IMR-90 (cell line): ENCODE results near the gene PLB1. TPM values are rescaled to one million over a fixed set of nuclear protein-coding genes. Genes with fewer than 3 reads are reported as not detected.

Experiments used
- ATAC-seq: fragments of 200-7000 bp; cut with Tn5 transposase; 2 replicates; pipeline ENCODE4 v1.9.1; 2020; ENCODE audit warnings: low read depth, mild to moderate bottlenecking, moderate library complexity
- BruUV-seq: library from RNA; stranded (reverse); fragments of 400-500 nt; replicated peaks from 2 replicates; lab custom pipeline; 2021; lab: Mats Ljungman, UMichigan
- CTCF ChIA-PET: fragments of 300-600 bp; formaldehyde crosslinking; extraction: SDS; loops from one replicate; lab custom pipeline; 2021; ENCODE audit warnings: antibody characterized with exemption; lab: Yijun Ruan, JAX
- POLR2A ChIA-PET: fragments of 300-600 bp; sonication (Branson Sonifier 250); formaldehyde crosslinking; loops from one replicate; lab custom pipeline; 2022; ENCODE audit warnings: antibody characterized with exemption; ENCODE audit not compliant: unreplicated experiment; lab: Charles Lee
- DNase-seq: peaks from one replicate; pipeline ENCODE4 v3.0.0; 2013
- H2AFZ ChIP-seq: replicated peaks from 2 replicates; pipeline ENCODE3; 2013; ENCODE audit warnings: low read length, mild to moderate bottlenecking; ENCODE audit not compliant: poor library complexity
- H2AK5ac ChIP-seq: 2 replicates; pipeline ENCODE4 v1.6.1; 2013; ENCODE audit warnings: low read depth, low read length, inconsistent platforms
- H2AK9ac ChIP-seq: replicated peaks from 2 replicates; pipeline ENCODE3; 2013; ENCODE audit warnings: mild to moderate bottlenecking, low read depth, low read length, moderate library complexity; ENCODE audit not compliant: poor library complexity
- H2BK120ac ChIP-seq: 2 replicates; pipeline ENCODE4 v1.6.1; 2013; ENCODE audit warnings: low read depth, low read length, inconsistent platforms
- H2BK15ac ChIP-seq: 3 replicates; pipeline ENCODE4 v1.6.1; 2013; ENCODE audit warnings: low read depth, low read length, inconsistent platforms
- H2BK20ac ChIP-seq: 2 replicates; pipeline ENCODE4 v1.6.1; 2013; ENCODE audit warnings: low read depth, mild to moderate bottlenecking, inconsistent platforms, low read length, moderate library complexity
- H2BK5ac ChIP-seq: 2 replicates; pipeline ENCODE4 v1.6.1; 2013; ENCODE audit warnings: mild to moderate bottlenecking, low read depth, low read length, inconsistent platforms; ENCODE audit not compliant: poor library complexity, severe bottlenecking
- H3K14ac ChIP-seq: replicated peaks from 2 replicates; pipeline ENCODE4 v1.6.1; 2013; ENCODE audit warnings: low read depth, low read length, inconsistent platforms
- H3K18ac ChIP-seq: 2 replicates; pipeline ENCODE4 v1.6.1; 2013; ENCODE audit warnings: low read depth, low read length, control low read depth
- H3K23ac ChIP-seq: 2 replicates; pipeline ENCODE4 v1.6.1; 2013; ENCODE audit warnings: low read depth, low read length, inconsistent platforms
- H3K27ac ChIP-seq: 2 replicates; pipeline ENCODE4 v1.5.1; 2013; ENCODE audit warnings: mild to moderate bottlenecking, control low read depth, low read length; ENCODE audit not compliant: insufficient read depth
- H3K27me3 ChIP-seq: 2 replicates; pipeline ENCODE4 v1.6.1; 2013; ENCODE audit warnings: low read length; ENCODE audit not compliant: control insufficient read depth, insufficient read depth
- H3K36me3 ChIP-seq: 2 replicates; pipeline ENCODE4 v1.6.1; 2013; ENCODE audit warnings: low read length, mixed read lengths; ENCODE audit not compliant: control insufficient read depth, insufficient read depth
- H3K4ac ChIP-seq: 2 replicates; pipeline ENCODE4 v1.6.1; 2013; ENCODE audit warnings: low read depth, low read length, inconsistent platforms
- H3K4me1 ChIP-seq: 2 replicates; pipeline ENCODE4 v1.6.1; 2013; ENCODE audit warnings: low read length, mixed read lengths; ENCODE audit not compliant: control insufficient read depth, insufficient read depth
- H3K4me2 ChIP-seq: 2 replicates; pipeline ENCODE4 v1.6.1; 2013; ENCODE audit warnings: low read depth, mild to moderate bottlenecking, control low read depth, low read length, moderate library complexity
- H3K4me3 ChIP-seq: 2 replicates; pipeline ENCODE4 v1.5.1; 2013; ENCODE audit warnings: low read depth, mild to moderate bottlenecking, control low read depth, low read length, moderate library complexity; ENCODE audit not compliant: insufficient read depth
- H3K56ac ChIP-seq: 2 replicates; pipeline ENCODE4 v1.6.1; 2013; ENCODE audit warnings: low read length, inconsistent platforms; ENCODE audit not compliant: insufficient read depth; ENCODE audit errors: extremely low read depth
- H3K79me1 ChIP-seq, 2 experiments: 2 replicates each; pipeline ENCODE4 v1.6.1; 2013; ENCODE audit warnings: low read length in 2 of 2, inconsistent platforms in 1 of 2, low read depth in 1 of 2
- H3K9ac ChIP-seq: 2 replicates; pipeline ENCODE4 v1.6.1; 2013; ENCODE audit warnings: low read depth, low read length, control low read depth
- H3K9me1 ChIP-seq: 2 replicates; pipeline ENCODE4 v1.6.1; 2013; ENCODE audit warnings: low read length, inconsistent platforms; ENCODE audit not compliant: insufficient read depth
- H3K9me3 ChIP-seq: 2 replicates; pipeline ENCODE4 v1.6.1; 2013; ENCODE audit warnings: low read length; ENCODE audit not compliant: control insufficient read depth, insufficient read depth
- H4K20me1 ChIP-seq: 2 replicates; pipeline ENCODE4 v1.6.1; 2013; ENCODE audit warnings: low read length, inconsistent platforms; ENCODE audit not compliant: insufficient read depth
- H4K5ac ChIP-seq: 2 replicates; pipeline ENCODE4 v1.6.1; 2013; ENCODE audit warnings: mild to moderate bottlenecking, low read depth, low read length, control low read depth
- H4K8ac ChIP-seq, 2 experiments: 2 replicates each; pipeline ENCODE4 v1.6.1; 2013; ENCODE audit warnings: low read depth in 2 of 2, low read length in 2 of 2, control low read depth in 1 of 2, inconsistent platforms in 1 of 2
- H4K91ac ChIP-seq: 2 replicates; pipeline ENCODE4 v1.6.1; 2013; ENCODE audit warnings: low read depth, low read length, inconsistent platforms; ENCODE audit not compliant: insufficient read depth
- POLR2A ChIP-seq: IDR thresholded peaks from 2 replicates; pipeline ENCODE4 v1.6.1; 2012; ENCODE audit warnings: mild to moderate bottlenecking, low read depth, low read length
- RFX5 ChIP-seq: IDR thresholded peaks from 2 replicates; pipeline ENCODE4 v1.8.0; 2012; ENCODE audit warnings: low read depth, mild to moderate bottlenecking, low read length, moderate library complexity
- WGBS, 2 experiments: methylation state at CpG; one replicate each; pipeline versions ENCODE4 v1.1.5 to v1.1.7; 2013; ENCODE audit warnings: missing lambda C conversion rate in 2 of 2; ENCODE audit not compliant: insufficient read length in 1 of 2; ENCODE audit errors: extremely low coverage in 2 of 2; 5-methylcytosine and 5-hydroxymethylcytosine counted together
- dilution Hi-C: fragments of 300-500 bp; cut with HindIII; formaldehyde crosslinking; loops from one replicate; pipeline ENCODE4 v1.14.3; 2018; ENCODE audit warnings: low sequenced_read_pairs; ENCODE audit not compliant: unreplicated experiment
- in situ Hi-C: fragments of 300-500 bp; cut with MboI; formaldehyde crosslinking; loops from 3 replicates; pipeline ENCODE4 v1.14.3; 2019; ENCODE audit warnings: low sequenced_read_pairs, inconsistent platforms, mixed read lengths
- intact Hi-C: fragments of 100-400 bp; cut with micrococcal nuclease; formaldehyde crosslinking; loops from 2 replicates; pipeline ENCODE4 v1.10.0; 2022
- polyA plus RNA-seq, 3 experiments: library from polyadenylated mRNA; depleted of rRNA; stranded (reverse); fragments of >200 nt; gene quantifications; 2 replicates each; pipeline ENCODE4 v1.2.3, GENCODE V29; 2012; ENCODE audit warnings: low replicate concordance in 1 of 3
- total RNA-seq: library from RNA; depleted of rRNA; stranded (reverse); fragments of >200 nt; gene quantifications from 2 replicates; pipeline ENCODE4 v1.2.3, GENCODE V29; 2012

The PLB1 gene
- total and polyA plus RNA-seq, 2 of the 4 experiments (the other 2 are of a cell fraction) = 0.74 to 0.90 TPM

GRCh38 chr2:28628506-28628905, 132.6 kb downstream of the PLB1 start:
- H3K27ac ChIP-seq = no peak overlapping the region
- no peak overlapping the region for H2AK9ac ChIP-seq
- H2AK5ac ChIP-seq = peak overlapping the region; percentile 81; the same call in 1 of the 2 replicates
- H3K18ac ChIP-seq = no peak overlapping the region
- ATAC-seq (no peak), DNase-seq (no peak)
- H2BK120ac ChIP-seq = peak overlapping the region; percentile 66; the same call in 1 of the 2 replicates
- no peak overlapping the region for H3K4me2 ChIP-seq
- TF ChIP-seq POLR2A (no peak), RFX5 (no peak)
- H3K79me1 ChIP-seq = no peaks in the 10 kb centered on the region
- H3K27me3 ChIP-seq = no peaks in the 10 kb centered on the region
- H2BK5ac ChIP-seq = no peak overlapping the region
- no peak overlapping the region for H4K91ac ChIP-seq
- no peak overlapping the region for H3K23ac ChIP-seq
- no peak overlapping the region for H3K9ac ChIP-seq
- H3K4ac ChIP-seq = peak overlapping the region; percentile 73
- WGBS, 2 experiments = 100% methylated on average over 1 of the region's 8 CpGs; no CpG with 5 or more reads in 1 of the 2 experiments
- H3K9me1 ChIP-seq = peaks cover 31% of the 10 kb centered on the region
- H4K5ac ChIP-seq = no peak overlapping the region
- peaks cover 26% of the 10 kb centered on the region for H3K4me1 ChIP-seq
- 0 out of 2 replicates have a peak overlapping the region, but pooled peaks have one; percentile 89 for H3K14ac ChIP-seq
- H2AFZ ChIP-seq = no peak overlapping the region
- H4K20me1 ChIP-seq = no peaks in the 10 kb centered on the region
- peak overlapping the region; percentile 80 for H2BK20ac ChIP-seq
- no peak overlapping the region for H2BK15ac ChIP-seq
- no peaks in the 10 kb centered on the region for H3K9me3 ChIP-seq
- CTCF ChIA-PET = no interaction called here
- no peak overlapping the region for H4K8ac ChIP-seq
- BruUV-seq = no TSS peak
- intact Hi-C loops (no loop called here), in situ Hi-C loops (no loop called here), dilution Hi-C loops (no loop called here)
- no peaks in the 10 kb centered on the region for H3K36me3 ChIP-seq
- POLR2A ChIA-PET = no interaction called here
- H3K56ac ChIP-seq = no peak overlapping the region
- no peak overlapping the region for H3K4me3 ChIP-seq
